ENCODE results near the gene ERMP1. TPM values are rescaled to one million over a fixed set of nuclear protein-coding genes. Genes with fewer than 3 reads are reported as not detected.

Gene ERMP1
- total RNA-seq, 2 experiments from 2014 or later: 14.7 to 15.9 TPM

- Mint-ChIP-seq H3K9me3 (peaks cover under 1% of the 10 kb centered on the region), H3K36me3 (ENCODE audit: low read depth) (peaks cover 38% of the 10 kb centered on the region), H3K27ac (no peak overlapping the region), H3K4me1 (ENCODE audit: low read depth) (peaks cover 1% of the 10 kb centered on the region), H3K4me3 (no peak overlapping the region), H3K27me3 (no peaks in the 10 kb centered on the region)
- intact Hi-C loops (cut with micrococcal nuclease): no loop called here
- no peak for DNase-seq
- POLR2A ChIA-PET: no interaction called here
- no peak for TF ChIP-seq CTCF (IDR thresholded peaks at IDR 0.05)
- no peak for ATAC-seq
- CTCF ChIA-PET: no interaction called here
Measured at GRCh38 chr9:5743109-5743508, 89.8 kb downstream of the ERMP1 start.

- DNase-seq: no peak
Measured at GRCh38 chr9:5736563-5737346, 96.2 kb downstream of the ERMP1 start.

GRCh38 chr9:5735072-5735471 lies 97.8 kb downstream of the ERMP1 start:
- no peaks in the 10 kb centered on the region for H3K9me3 Mint-ChIP-seq
- ATAC-seq (no peak), DNase-seq (no peak)
- CTCF ChIA-PET: interaction anchor here (0.9 to 1.5 kb wide), 2 partner anchors 98 to 618 kb away, joined by 3 to 4 read pairs; partner anchors contain the start of gene ERMP1
- H3K4me1 Mint-ChIP-seq (ENCODE audit: low read depth): no peaks in the 10 kb centered on the region
- intact Hi-C loops (cut with micrococcal nuclease): no loop called here
- no peak overlapping the region for H3K27ac Mint-ChIP-seq
- POLR2A ChIA-PET: interaction anchor here (1.1 kb wide), 1 partner anchor 107 kb away, joined by 3 read pairs; the partner anchor contains the start of gene RIC1
- no peaks in the 10 kb centered on the region for H3K27me3 Mint-ChIP-seq
- no peak overlapping the region for H3K4me3 Mint-ChIP-seq
- H3K36me3 Mint-ChIP-seq (ENCODE audit: low read depth): peaks cover 24% of the 10 kb centered on the region
- no peak for TF ChIP-seq CTCF (IDR thresholded peaks at IDR 0.05)

More at GRCh38 chr9:5736563-5737346, 96.2 kb downstream of the ERMP1 start:
- H3K4me3 Mint-ChIP-seq: no peak overlapping the region
- no peaks in the 10 kb centered on the region for H3K27me3 Mint-ChIP-seq
- no peaks in the 10 kb centered on the region for H3K4me1 Mint-ChIP-seq (ENCODE audit: low read depth)
- no peaks in the 10 kb centered on the region for H3K9me3 Mint-ChIP-seq
- peaks cover 32% of the 10 kb centered on the region for H3K36me3 Mint-ChIP-seq (ENCODE audit: low read depth)
- POLR2A ChIA-PET: no interaction called here
- ATAC-seq: no peak
- CTCF ChIA-PET: no interaction called here
- no peak for TF ChIP-seq CTCF (IDR thresholded peaks at IDR 0.05)
- no peak overlapping the region for H3K27ac Mint-ChIP-seq
- intact Hi-C loops (cut with micrococcal nuclease): no loop called here

Other genes starting within 250 kb of the ERMP1 start
- 10 to 100 TPM; 14.4 to 14.6 TPM for gene RIC1, start 204.0 kb downstream of the ERMP1 start, total RNA-seq
- not detected for gene MLANA, start 57.8 kb upstream of the ERMP1 start, total RNA-seq
- gene RANBP6, start 182.5 kb upstream of the ERMP1 start, total RNA-seq: 10 to 100 TPM; 16.2 to 17.1 TPM